GM06990 (cell line): ENCODE data around the gene WDR73.

Experiments
- DNase-seq: peaks from one replicate; pipeline ENCODE4 v3.0.0-alpha.2; 2011; ENCODE audit not compliant: insufficient read length; ENCODE audit errors: extremely low read depth
- H3K27me3 ChIP-seq: replicated peaks from 2 replicates; pipeline ENCODE4 v1.6.0; 2011; ENCODE audit warnings: low read length; ENCODE audit not compliant: control insufficient read depth, insufficient read depth
- H3K36me3 ChIP-seq: 2 replicates; pipeline ENCODE4 v1.5.1; 2011; ENCODE audit warnings: low read length; ENCODE audit not compliant: control insufficient read depth, insufficient read depth
- H3K4me3 ChIP-seq: replicated peaks from 2 replicates; pipeline ENCODE4 v1.5.1; 2011; ENCODE audit warnings: low read depth, mild to moderate bottlenecking, control low read depth, low read length
- TF ChIP-seq, protein P1 (sequence below): IDR thresholded peaks from 2 replicates; pipeline ENCODE4 v1.5.1; 2011; ENCODE audit warnings: low read length, control low read depth, mild to moderate bottlenecking, inconsistent platforms; ENCODE audit not compliant: insufficient read depth, poor library complexity, severe bottlenecking

The WDR73 gene

DNA sequence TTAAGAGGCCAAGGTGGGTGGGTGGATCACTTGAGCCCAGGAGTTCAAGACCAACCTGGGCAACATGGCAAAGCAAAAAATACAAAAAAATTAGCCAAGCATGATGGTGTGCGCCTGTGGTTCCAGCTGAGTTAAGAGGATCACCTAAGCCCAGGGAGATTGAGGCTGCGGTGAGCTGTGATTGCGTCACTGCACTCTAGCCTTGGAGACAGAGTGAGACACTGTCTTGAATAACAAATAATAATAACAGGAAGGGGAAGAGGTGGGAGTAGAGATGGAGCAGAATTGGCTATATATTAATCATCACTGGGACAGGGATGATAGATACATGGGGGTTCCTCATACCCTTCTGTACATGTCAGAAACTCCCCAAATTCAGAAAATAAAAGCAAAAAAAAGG, 27.7 kb upstream of the WDR73 start:
- TF ChIP-seq, protein P1, sequence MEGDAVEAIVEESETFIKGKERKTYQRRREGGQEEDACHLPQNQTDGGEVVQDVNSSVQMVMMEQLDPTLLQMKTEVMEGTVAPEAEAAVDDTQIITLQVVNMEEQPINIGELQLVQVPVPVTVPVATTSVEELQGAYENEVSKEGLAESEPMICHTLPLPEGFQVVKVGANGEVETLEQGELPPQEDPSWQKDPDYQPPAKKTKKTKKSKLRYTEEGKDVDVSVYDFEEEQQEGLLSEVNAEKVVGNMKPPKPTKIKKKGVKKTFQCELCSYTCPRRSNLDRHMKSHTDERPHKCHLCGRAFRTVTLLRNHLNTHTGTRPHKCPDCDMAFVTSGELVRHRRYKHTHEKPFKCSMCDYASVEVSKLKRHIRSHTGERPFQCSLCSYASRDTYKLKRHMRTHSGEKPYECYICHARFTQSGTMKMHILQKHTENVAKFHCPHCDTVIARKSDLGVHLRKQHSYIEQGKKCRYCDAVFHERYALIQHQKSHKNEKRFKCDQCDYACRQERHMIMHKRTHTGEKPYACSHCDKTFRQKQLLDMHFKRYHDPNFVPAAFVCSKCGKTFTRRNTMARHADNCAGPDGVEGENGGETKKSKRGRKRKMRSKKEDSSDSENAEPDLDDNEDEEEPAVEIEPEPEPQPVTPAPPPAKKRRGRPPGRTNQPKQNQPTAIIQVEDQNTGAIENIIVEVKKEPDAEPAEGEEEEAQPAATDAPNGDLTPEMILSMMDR, result no peak
- Histone ChIP-seq H3K27me3 (no peaks in the 10 kb centered on the region), H3K36me3 (peaks cover 3% of the 10 kb centered on the region), H3K4me3 (no peak overlapping the region)
- DNase-seq, result no peak

DNA sequence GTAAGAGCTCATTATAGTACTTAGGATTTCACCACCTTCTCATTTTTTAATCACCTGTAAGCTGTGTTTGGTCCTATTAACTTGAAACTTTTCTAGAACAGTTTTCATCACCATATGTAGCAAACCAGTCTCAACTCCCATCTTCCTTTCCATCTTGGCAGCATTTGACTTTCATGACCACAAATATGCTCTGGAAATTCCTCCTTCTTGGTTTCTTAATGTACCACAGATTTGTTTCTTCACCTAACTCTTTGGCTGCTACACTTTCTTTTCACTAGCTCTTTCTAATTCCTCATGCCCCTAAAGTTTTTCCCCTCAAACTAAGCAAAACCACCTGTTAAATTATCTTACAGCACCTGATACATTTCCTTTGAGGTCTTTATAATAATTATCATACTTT, 17.1 kb upstream of the WDR73 start:
- Histone ChIP-seq H3K4me3 (no peak overlapping the region), H3K27me3 (no peaks in the 10 kb centered on the region), H3K36me3 (peaks cover 13% of the 10 kb centered on the region)
- TF ChIP-seq, protein P1, result no peak
- no peak for DNase-seq

DNA sequence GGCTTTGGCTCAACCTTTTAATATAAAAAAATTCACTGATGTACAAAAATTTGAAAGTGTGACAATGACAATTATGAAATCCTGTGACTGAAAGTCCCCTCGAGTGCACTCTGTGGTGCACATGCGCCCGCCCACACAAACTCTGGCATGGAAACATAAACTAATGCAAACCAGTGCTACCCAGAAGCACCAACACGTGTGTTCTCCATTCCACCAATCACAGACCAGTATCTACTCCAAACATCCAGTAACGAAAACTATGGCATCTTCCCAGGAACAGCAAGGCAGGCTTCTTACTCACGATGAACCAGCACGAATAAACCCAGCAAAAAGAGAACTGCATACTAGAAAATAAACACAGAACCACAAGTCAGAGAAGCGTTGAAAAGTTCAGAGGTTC, 15.6 kb upstream of the WDR73 start:
- TF ChIP-seq, protein P1, result no peak
- H3K27me3 ChIP-seq, result no peaks in the 10 kb centered on the region
- H3K36me3 ChIP-seq, result peaks cover 13% of the 10 kb centered on the region
- no peak overlapping the region for H3K4me3 ChIP-seq
- DNase-seq, result no peak

DNA sequence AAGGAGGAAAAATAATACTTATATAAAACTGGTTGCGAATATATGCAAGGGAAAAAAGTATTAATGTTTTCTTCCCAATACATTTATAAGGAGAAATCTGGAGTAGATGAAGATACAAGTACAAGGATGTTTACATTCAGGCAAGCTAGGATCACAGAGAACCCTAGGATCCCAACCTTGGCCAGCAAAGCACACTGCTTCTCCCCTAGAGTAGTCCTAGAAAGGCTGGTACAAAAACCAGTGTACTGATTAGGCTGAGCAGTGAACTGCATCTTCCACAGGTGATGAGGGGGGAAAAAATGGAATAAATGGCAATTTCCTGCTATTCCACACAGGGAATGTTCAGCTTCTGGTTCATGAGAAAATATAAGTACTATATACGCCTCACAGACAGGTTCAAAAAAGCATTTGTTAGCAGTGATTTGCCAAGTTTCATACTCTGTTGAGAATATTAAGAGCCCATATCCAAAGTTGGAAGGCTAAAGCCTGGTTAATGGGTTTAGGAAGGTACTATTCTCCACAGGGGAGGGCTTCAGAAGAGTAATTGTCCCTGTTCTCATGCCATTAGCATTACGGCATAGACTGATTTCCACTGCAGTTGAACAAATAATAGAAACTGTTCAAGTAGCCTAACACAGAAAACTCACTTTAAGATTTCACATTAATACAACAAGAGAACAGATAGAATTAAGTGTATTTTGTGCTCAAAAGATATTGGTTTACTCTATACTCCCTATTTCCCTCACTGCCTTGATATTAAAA, 14.3 kb upstream of the WDR73 start:
- DNase-seq, result no peak
- TF ChIP-seq, protein P1, result no peak
- peaks cover 13% of the 10 kb centered on the region for H3K36me3 ChIP-seq
- H3K4me3 ChIP-seq, result no peak overlapping the region
- H3K27me3 ChIP-seq, result no peaks in the 10 kb centered on the region

DNA sequence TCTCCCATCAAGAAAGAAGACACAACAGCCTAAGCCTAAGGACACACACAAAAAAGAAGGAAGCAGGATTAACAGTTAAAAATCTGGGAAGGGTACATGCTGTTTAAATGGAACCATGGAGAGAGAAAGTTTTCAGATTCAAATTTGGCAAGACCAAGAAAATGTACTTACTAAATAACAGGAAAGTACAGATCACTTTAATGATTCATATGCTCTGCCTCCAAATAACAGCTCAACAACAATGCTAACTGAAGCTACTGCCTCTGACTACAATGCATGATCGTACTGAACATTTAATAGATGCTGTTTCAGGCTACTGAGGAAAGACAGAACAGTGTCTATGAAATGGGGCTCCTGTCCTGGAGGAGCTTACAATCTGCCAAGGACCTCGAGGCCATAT, 12.3 kb upstream of the WDR73 start:
- H3K27me3 ChIP-seq, result no peaks in the 10 kb centered on the region
- TF ChIP-seq, protein P1, result no peak
- no peak for DNase-seq
- H3K4me3 ChIP-seq, result no peak overlapping the region
- peaks cover 9% of the 10 kb centered on the region for H3K36me3 ChIP-seq
